ENCODE results near the gene EFCC1.

The EFCC1 gene

GRCh38 chr3:129056451-129057173 lies 55.5 kb downstream of the EFCC1 start:
- peaks cover 5% of the 10 kb centered on the region for H3K27me3 Mint-ChIP-seq (ENCODE audit: low read depth)
- no peaks in the 10 kb centered on the region for H3K9me3 Mint-ChIP-seq
- H3K27ac Mint-ChIP-seq: no peak overlapping the region
- no peak overlapping the region for H3K4me3 Mint-ChIP-seq
- no peak for DNase-seq (ENCODE audit: low spot score)
- peaks cover 10% of the 10 kb centered on the region for H3K4me1 Mint-ChIP-seq (ENCODE audit: low read depth)
- H3K36me3 Mint-ChIP-seq (ENCODE audit: low read depth): no peaks in the 10 kb centered on the region

- Mint-ChIP-seq H3K36me3 (ENCODE audit: low read depth) (no peaks in the 10 kb centered on the region), H3K4me1 (ENCODE audit: low read depth) (peaks cover 8% of the 10 kb centered on the region), H3K4me3 (no peak overlapping the region), H3K27me3 (ENCODE audit: low read depth) (peaks cover 5% of the 10 kb centered on the region), H3K9me3 (no peaks in the 10 kb centered on the region), H3K27ac (no peak overlapping the region)
- no peak for DNase-seq (ENCODE audit: low spot score)
Observed at GRCh38 chr3:129057249-129057648, 56.1 kb downstream of the EFCC1 start.

- Mint-ChIP-seq H3K4me3 (no peak overlapping the region), H3K4me1 (ENCODE audit: low read depth) (peaks cover 1% of the 10 kb centered on the region), H3K27ac (no peak overlapping the region), H3K9me3 (no peaks in the 10 kb centered on the region), H3K27me3 (ENCODE audit: low read depth) (peaks cover 5% of the 10 kb centered on the region), H3K36me3 (ENCODE audit: low read depth) (no peaks in the 10 kb centered on the region)
- DNase-seq (ENCODE audit: low spot score): no peak
Observed at GRCh38 chr3:129058441-129059200, 57.5 kb downstream of the EFCC1 start.

GRCh38 chr3:129059311-129059958 lies 58.3 kb downstream of the EFCC1 start:
- no peak overlapping the region for H3K4me3 Mint-ChIP-seq

GRCh38 chr3:129060276-129061022 lies 59.3 kb downstream of the EFCC1 start, which contains the start of gene GP9:
TSS of gene GP9 (plus strand) at chr3:129060779. CDS start at chr3:129061740, 961 bp downstream.
- Mint-ChIP-seq H3K27ac (no peak within 1 kb of the TSS), H3K4me1 (ENCODE audit: low read depth) (no peaks in the 10 kb centered on the region), H3K36me3 (ENCODE audit: low read depth) (no peaks in the 10 kb centered on the region), H3K4me3 (no peak within 1 kb of the TSS), H3K9me3 (no peaks in the 10 kb centered on the region), H3K27me3 (ENCODE audit: low read depth) (peaks cover 5% of the 10 kb centered on the region)
- no peak for DNase-seq (ENCODE audit: low spot score)

More at GRCh38 chr3:129059311-129059958, 58.3 kb downstream of the EFCC1 start:
- no peaks in the 10 kb centered on the region for H3K36me3 Mint-ChIP-seq (ENCODE audit: low read depth)
- no peaks in the 10 kb centered on the region for H3K9me3 Mint-ChIP-seq
- no peak for DNase-seq (ENCODE audit: low spot score)
- no peak overlapping the region for H3K27ac Mint-ChIP-seq
- no peaks in the 10 kb centered on the region for H3K4me1 Mint-ChIP-seq (ENCODE audit: low read depth)
- H3K27me3 Mint-ChIP-seq (ENCODE audit: low read depth): peaks cover 5% of the 10 kb centered on the region

- DNase-seq (ENCODE audit: low spot score): no peak
- H3K27me3 Mint-ChIP-seq (ENCODE audit: low read depth): peaks cover 5% of the 10 kb centered on the region
- no peaks in the 10 kb centered on the region for H3K9me3 Mint-ChIP-seq
- no peaks in the 10 kb centered on the region for H3K36me3 Mint-ChIP-seq (ENCODE audit: low read depth)
- no peak overlapping the region for H3K27ac Mint-ChIP-seq
- no peak overlapping the region for H3K4me3 Mint-ChIP-seq
- H3K4me1 Mint-ChIP-seq (ENCODE audit: low read depth): no peaks in the 10 kb centered on the region
Observed at GRCh38 chr3:129061023-129061887, 60.2 kb downstream of the EFCC1 start.

- DNase-seq (ENCODE audit: low spot score): no peak
- Mint-ChIP-seq H3K27ac (no peak overlapping the region), H3K9me3 (no peaks in the 10 kb centered on the region), H3K27me3 (ENCODE audit: low read depth) (peaks cover under 1% of the 10 kb centered on the region), H3K4me1 (ENCODE audit: low read depth) (no peaks in the 10 kb centered on the region), H3K4me3 (no peak overlapping the region), H3K36me3 (ENCODE audit: low read depth) (no peaks in the 10 kb centered on the region)
Observed at GRCh38 chr3:129061888-129062834, 61.1 kb downstream of the EFCC1 start.

GRCh38 chr3:129063091-129063640 lies 62.1 kb downstream of the EFCC1 start:
- DNase-seq (ENCODE audit: low spot score): no peak
- no peak overlapping the region for H3K27ac Mint-ChIP-seq
- no peaks in the 10 kb centered on the region for H3K36me3 Mint-ChIP-seq (ENCODE audit: low read depth)
- no peaks in the 10 kb centered on the region for H3K27me3 Mint-ChIP-seq (ENCODE audit: low read depth)
- no peak overlapping the region for H3K4me3 Mint-ChIP-seq
- H3K4me1 Mint-ChIP-seq (ENCODE audit: low read depth): peaks cover 2% of the 10 kb centered on the region
- H3K9me3 Mint-ChIP-seq: no peaks in the 10 kb centered on the region

- H3K4me1 Mint-ChIP-seq (ENCODE audit: low read depth): peaks cover 4% of the 10 kb centered on the region
- no peak overlapping the region for H3K4me3 Mint-ChIP-seq
- no peak for DNase-seq (ENCODE audit: low spot score)
- H3K27ac Mint-ChIP-seq: no peak overlapping the region
- peaks cover 1% of the 10 kb centered on the region for H3K27me3 Mint-ChIP-seq (ENCODE audit: low read depth)
- no peaks in the 10 kb centered on the region for H3K36me3 Mint-ChIP-seq (ENCODE audit: low read depth)
- no peaks in the 10 kb centered on the region for H3K9me3 Mint-ChIP-seq
Observed at GRCh38 chr3:129063841-129064482, 62.9 kb downstream of the EFCC1 start.

- Mint-ChIP-seq H3K36me3 (ENCODE audit: low read depth) (no peaks in the 10 kb centered on the region), H3K4me1 (ENCODE audit: low read depth) (peaks cover 5% of the 10 kb centered on the region), H3K27me3 (ENCODE audit: low read depth) (peaks cover 1% of the 10 kb centered on the region), H3K27ac (no peak overlapping the region), H3K9me3 (peaks cover 7% of the 10 kb centered on the region), H3K4me3 (no peak overlapping the region)
- DNase-seq (ENCODE audit: low spot score): no peak
Observed at GRCh38 chr3:129065016-129065719, 64.1 kb downstream of the EFCC1 start.

GRCh38 chr3:129065720-129066073 lies 64.6 kb downstream of the EFCC1 start:
- Mint-ChIP-seq H3K27ac (no peak overlapping the region), H3K9me3 (peaks cover 7% of the 10 kb centered on the region), H3K36me3 (ENCODE audit: low read depth) (no peaks in the 10 kb centered on the region), H3K4me1 (ENCODE audit: low read depth) (peaks cover 5% of the 10 kb centered on the region), H3K4me3 (no peak overlapping the region), H3K27me3 (ENCODE audit: low read depth) (peaks cover 1% of the 10 kb centered on the region)
- DNase-seq (ENCODE audit: low spot score): no peak
